Left lung (tissue), 14 donors: ENCODE data around the gene LRRC73. TPM values are rescaled to one million over a fixed set of nuclear protein-coding genes. Genes with fewer than 3 reads are reported as not detected.
A peak's percentile ranks its signal among the peaks of the same experiment; 100 is the strongest.
"Not testable (repeated sequence)": the region's sequence is repeated elsewhere in the genome, so short reads cannot be mapped to it uniquely, and the experiment has no call there.

Source experiments
- ATAC-seq: fragments of 200-7000 bp; cut with Tn5 transposase; one replicate; pipeline ENCODE4 v1.9.1; 2020; ENCODE audit warnings: moderate library complexity
- DNase-seq, 4 donors: peaks; one replicate each; pipeline ENCODE4 v3.0.0-alpha.2; 2013 to 2020
- H3K27ac ChIP-seq, 2 donors: fragments of 200-600 bp; sonication (generic) in 1 of 2; one replicate each; pipeline versions ENCODE4 v1.5.0 to v1.8.0; 2020 to 2021
- H3K27me3 ChIP-seq, 2 donors: fragments of 200-600 bp; sonication (generic) in 1 of 2; one replicate each; pipeline versions ENCODE4 v1.5.0 to v1.8.0; 2020 to 2021
- H3K36me3 ChIP-seq, 2 donors: fragments of 200-600 bp; sonication (generic) in 1 of 2; one replicate each; pipeline versions ENCODE4 v1.5.0 to v1.8.0; 2020 to 2021
- H3K4me1 ChIP-seq, 2 donors: fragments of 200-600 bp; one replicate each; pipeline ENCODE4 v1.8.0; 2021
- H3K4me3 ChIP-seq, 2 donors: fragments of 200-600 bp; sonication (generic) in 1 of 2; one replicate each; pipeline versions ENCODE4 v1.5.0 to v1.8.0; 2020 to 2021; ENCODE audit warnings: mild to moderate bottlenecking in 1 of 2
- H3K9me3 ChIP-seq, 2 donors: fragments of 200-600 bp; sonication (generic) in 1 of 2; one replicate each; pipeline versions ENCODE4 v1.5.0 to v1.8.0; 2020 to 2021
- intact Hi-C, 2 donors: fragments of 100-400 bp; cut with DNase I; formaldehyde crosslinking; loops; one replicate each; pipeline versions ENCODE4 v1.11.2 to v1.14.2; 2022
- long read RNA-seq, 12 donors: library from polyadenylated mRNA in 2 of 12; unstranded in 2 of 12; transcript quantifications; one replicate each; pipeline ENCODE4 v2.0.0 and lab custom pipeline, GENCODE V29; 2019 to 2026
- polyA plus RNA-seq, 6 donors: library from polyadenylated mRNA; unstranded; fragments of 120-200 nt; gene quantifications; one replicate each; pipeline ENCODE4 v1.2.1, GENCODE V29; 2013; ENCODE audit not compliant: insufficient read length in 6 of 6
- total RNA-seq, 2 donors: library from RNA; stranded (reverse); fragmentation: NEBNext Ultra II Directional; extraction: Animal tissue kit (Norgen Biotek cat#: 25700); gene quantifications; one replicate each; pipeline ENCODE4 v1.2.1, GENCODE V29; 2021
- TF ChIP-seq, protein P1 (sequence below), 2 donors: fragments of 200-600 bp; sonication (generic) in 1 of 2; IDR thresholded peaks; one replicate each; pipeline versions ENCODE4 v1.5.0 to v1.8.0; 2021; ENCODE audit warnings: antibody characterized with exemption in 2 of 2
- donor health status: DM: no; HTN: yes; CAD: no.
- donor health status: DM: no; HTN: no; CAD: no.

Gene LRRC73, protein sequence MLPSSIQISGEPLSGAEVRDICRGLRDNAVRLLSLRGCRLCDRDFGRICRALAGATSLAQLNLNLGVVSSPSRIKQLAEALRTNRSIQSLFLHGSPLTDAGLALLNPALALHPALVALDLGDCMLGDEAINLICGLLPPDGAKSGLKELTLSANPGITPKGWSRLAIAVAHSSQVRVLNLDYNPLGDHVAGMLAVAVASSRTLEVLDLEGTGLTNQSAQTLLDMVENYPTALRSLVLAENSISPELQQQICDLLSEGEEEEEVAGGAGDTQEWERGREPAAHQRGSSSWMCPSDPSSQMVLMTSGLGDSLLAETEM
- total RNA-seq (1 to 10 TPM in 1 of 2 donors, under 1 TPM in 1; 0.52 to 1.5 TPM), polyA plus RNA-seq (under 1 TPM; 0.30 to 0.99 (median 0.60) TPM)
- long read RNA-seq, donor 1: 0 reads
- long read RNA-seq, donor 2: 0 reads
- long read RNA-seq, donor 3, partial matches to known transcripts: 0 of 1 reads
- long read RNA-seq, donor 3, other reads (novel, unspliced or antisense): 0 of 1 reads
- long read RNA-seq, donor 4: 0 reads
- long read RNA-seq, donor 5: 0 reads
- long read RNA-seq, donor 6: 0 reads
- long read RNA-seq, donor 7: 0 reads
- long read RNA-seq, donor 8, partial matches to known transcripts: 0 of 1 reads
- long read RNA-seq, donor 8, other reads (novel, unspliced or antisense): 0 of 1 reads
- long read RNA-seq, donor 9: 0 reads
- long read RNA-seq, donor 10: 0 reads
- long read RNA-seq, donor 11, transcript LRRC73-201 (6 exons, 2,121 nt): major isoform, 7 of 12 reads
- long read RNA-seq, donor 11, partial matches to known transcripts: 5 of 12 reads
- long read RNA-seq, donor 11, other reads (novel, unspliced or antisense): 0 of 12 reads
- long read RNA-seq, donor 12, partial matches to known transcripts: 0 of 1 reads
- long read RNA-seq, donor 12, other reads (novel, unspliced or antisense): 0 of 1 reads

- no peaks in the 10 kb centered on the region for H3K9me3 ChIP-seq
- peaks cover 0 to 31% of the 10 kb centered on the region in 2 donors for H3K27me3 ChIP-seq
- H3K36me3 ChIP-seq: peaks cover 0 to 57% of the 10 kb centered on the region in 2 donors
- intact Hi-C loops: loop anchor here (5.0 to 10.0 kb wide), 3 partner anchors 55 to 245 kb away; partner anchors contain the start of gene DLK2 (in 1 of the 2)
- H3K4me3 ChIP-seq: peak within 1 kb of the TSS; percentile 60 to 69
- ATAC-seq: peak; percentile 89
- peak within 1 kb of the TSS in 1 of 2 donors; percentile 40 for H3K27ac ChIP-seq
- DNase-seq: peak; percentile 79 to 98 (median 88)
- H3K4me1 ChIP-seq: peaks cover 20 to 59% of the 10 kb centered on the region in 2 donors
- TF ChIP-seq, protein P1, sequence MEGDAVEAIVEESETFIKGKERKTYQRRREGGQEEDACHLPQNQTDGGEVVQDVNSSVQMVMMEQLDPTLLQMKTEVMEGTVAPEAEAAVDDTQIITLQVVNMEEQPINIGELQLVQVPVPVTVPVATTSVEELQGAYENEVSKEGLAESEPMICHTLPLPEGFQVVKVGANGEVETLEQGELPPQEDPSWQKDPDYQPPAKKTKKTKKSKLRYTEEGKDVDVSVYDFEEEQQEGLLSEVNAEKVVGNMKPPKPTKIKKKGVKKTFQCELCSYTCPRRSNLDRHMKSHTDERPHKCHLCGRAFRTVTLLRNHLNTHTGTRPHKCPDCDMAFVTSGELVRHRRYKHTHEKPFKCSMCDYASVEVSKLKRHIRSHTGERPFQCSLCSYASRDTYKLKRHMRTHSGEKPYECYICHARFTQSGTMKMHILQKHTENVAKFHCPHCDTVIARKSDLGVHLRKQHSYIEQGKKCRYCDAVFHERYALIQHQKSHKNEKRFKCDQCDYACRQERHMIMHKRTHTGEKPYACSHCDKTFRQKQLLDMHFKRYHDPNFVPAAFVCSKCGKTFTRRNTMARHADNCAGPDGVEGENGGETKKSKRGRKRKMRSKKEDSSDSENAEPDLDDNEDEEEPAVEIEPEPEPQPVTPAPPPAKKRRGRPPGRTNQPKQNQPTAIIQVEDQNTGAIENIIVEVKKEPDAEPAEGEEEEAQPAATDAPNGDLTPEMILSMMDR (IDR thresholded peaks at IDR 0.05): no peak
These were observed at the start of gene LRRC73 for GRCh38 chr6:43509984-43510826. TSS of gene LRRC73 (minus strand) at chr6:43510346. CDS start at chr6:43509785, 561 bp downstream.

DNA sequence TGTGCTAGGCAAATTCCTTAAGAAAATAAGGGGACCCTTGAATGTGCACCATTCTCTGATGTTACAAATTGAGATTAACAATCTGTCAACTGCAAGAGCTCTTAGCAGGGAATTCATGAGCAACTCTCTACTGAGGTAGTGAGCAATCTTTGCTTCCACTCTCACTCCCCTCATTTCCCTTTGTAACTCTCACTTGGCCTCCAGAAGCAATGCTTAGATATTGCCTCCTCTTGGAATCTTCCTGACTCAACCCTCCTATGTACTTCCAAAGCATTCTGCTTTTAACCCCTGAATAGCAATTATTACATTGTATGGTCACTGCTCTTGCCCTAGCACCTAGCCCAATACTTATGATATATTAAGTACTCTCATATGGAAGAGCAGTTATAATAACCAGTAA is 49.2 kb upstream of the LRRC73 start:
- H3K36me3 ChIP-seq: peaks cover 9 to 100% of the 10 kb centered on the region in 2 donors
- intact Hi-C loops: no loop called here

GRCh38 chr6:43557620-43558019 is 47.5 kb upstream of the LRRC73 start:
- H3K4me3 ChIP-seq, intact Hi-C loops, H3K4me1 ChIP-seq, DNase-seq, ATAC-seq, H3K9me3 ChIP-seq, H3K27ac ChIP-seq, H3K27me3 ChIP-seq: not testable (repeated sequence)
- H3K36me3 ChIP-seq: peaks cover 7 to 100% of the 10 kb centered on the region in 2 donors

More for the DNA sequence above, 49.2 kb upstream of the LRRC73 start:
- no peak overlapping the region for H3K27ac ChIP-seq
- TF ChIP-seq, protein P1 (IDR thresholded peaks at IDR 0.05): no peak
- no peaks in the 10 kb centered on the region for H3K9me3 ChIP-seq
- H3K4me1 ChIP-seq: no peaks in the 10 kb centered on the region
- DNase-seq (no peak), ATAC-seq (no peak)
- H3K27me3 ChIP-seq: no peaks in the 10 kb centered on the region
- H3K4me3 ChIP-seq: no peak overlapping the region

DNA sequence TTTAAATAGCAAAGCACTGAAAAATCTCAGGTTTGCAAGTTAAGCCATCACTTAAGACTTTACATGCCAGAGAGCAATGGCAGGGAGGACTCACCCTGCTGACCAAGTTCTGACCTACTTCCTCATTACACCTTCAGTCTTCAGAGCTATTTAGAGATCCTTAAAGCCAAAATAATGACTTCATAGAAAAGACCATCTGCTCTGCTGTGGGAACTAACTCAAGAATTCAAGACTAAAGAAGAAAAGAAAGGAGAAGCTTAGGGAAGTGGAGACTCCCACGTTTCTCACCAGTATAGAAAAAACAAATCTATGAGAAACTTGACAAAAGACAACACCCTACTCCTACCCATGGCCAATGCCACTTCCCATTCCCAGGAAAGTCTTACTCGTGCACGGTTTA is 37.1 kb upstream of the LRRC73 start:
- H3K4me3 ChIP-seq: no peak overlapping the region
- no peaks in the 10 kb centered on the region for H3K4me1 ChIP-seq
- H3K9me3 ChIP-seq: no peaks in the 10 kb centered on the region
- intact Hi-C loops: no loop called here
- no peaks in the 10 kb centered on the region for H3K27me3 ChIP-seq
- no peak for DNase-seq
- H3K36me3 ChIP-seq: peaks cover 0 to 99% of the 10 kb centered on the region in 2 donors
- no peak for ATAC-seq
- no peak overlapping the region for H3K27ac ChIP-seq
- TF ChIP-seq, protein P1 (IDR thresholded peaks at IDR 0.05): no peak

GRCh38 chr6:43544461-43544860 is 34.3 kb upstream of the LRRC73 start:
- TF ChIP-seq, protein P1 (IDR thresholded peaks at IDR 0.05): no peak
- no peaks in the 10 kb centered on the region for H3K4me1 ChIP-seq
- no peak for DNase-seq
- peaks cover 0 to 99% of the 10 kb centered on the region in 2 donors for H3K36me3 ChIP-seq
- no peak for ATAC-seq
- H3K4me3 ChIP-seq: no peak overlapping the region
- H3K27me3 ChIP-seq: no peaks in the 10 kb centered on the region
- H3K9me3 ChIP-seq: no peaks in the 10 kb centered on the region
- no peak overlapping the region for H3K27ac ChIP-seq
- intact Hi-C loops: no loop called here
